AG08396 (cell line): ENCODE results near the gene HOXB13.

Source experiments
- DNase-seq: peaks from one replicate; pipeline ENCODE4 v3.0.0; 2012; ENCODE audit warnings: low spot score, mixed read lengths

The HOXB13 gene

DNA sequence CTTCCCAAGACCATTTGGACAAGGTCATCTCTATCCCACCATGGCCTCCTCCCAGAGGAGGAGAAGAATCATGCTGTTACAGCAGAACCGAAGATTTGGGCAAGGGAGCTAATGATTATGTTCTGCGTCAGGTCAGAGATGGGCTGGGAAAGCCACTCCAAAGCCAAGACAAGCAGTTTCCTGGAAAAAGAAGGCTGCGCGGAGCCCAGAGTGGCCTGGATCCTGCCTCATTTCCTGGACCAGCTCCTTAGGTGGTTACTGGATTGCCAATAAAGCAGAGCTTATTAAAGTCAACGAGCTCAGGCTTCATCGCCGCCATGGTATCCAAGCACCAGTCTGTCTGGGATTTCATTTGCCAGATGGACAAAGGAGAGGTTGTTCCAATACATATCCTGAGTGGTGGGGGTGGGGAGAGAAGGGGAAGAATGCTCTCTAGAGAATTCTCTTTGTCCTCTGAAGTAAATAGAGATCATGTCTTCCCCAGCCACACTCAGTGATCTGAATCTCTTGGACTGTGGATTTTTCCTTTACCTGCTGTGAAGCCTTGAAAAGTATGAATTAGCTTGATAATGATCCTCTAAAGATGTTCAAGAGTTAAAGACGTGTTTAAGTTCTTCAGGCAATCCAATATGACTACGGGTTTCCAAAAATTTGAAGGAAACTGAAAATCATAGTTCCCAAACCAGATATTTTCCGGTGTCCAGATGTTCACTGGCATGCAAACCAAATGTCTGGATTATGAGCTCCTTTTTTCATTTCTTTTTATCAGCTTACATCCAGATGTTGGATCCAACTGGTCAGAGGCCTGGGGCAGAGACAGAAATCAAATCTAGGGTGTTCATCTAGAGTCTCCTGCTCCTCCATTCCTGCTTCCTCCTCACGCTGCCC, 23.9 kb downstream of the HOXB13 start:
- DNase-seq, result no peak

DNA sequence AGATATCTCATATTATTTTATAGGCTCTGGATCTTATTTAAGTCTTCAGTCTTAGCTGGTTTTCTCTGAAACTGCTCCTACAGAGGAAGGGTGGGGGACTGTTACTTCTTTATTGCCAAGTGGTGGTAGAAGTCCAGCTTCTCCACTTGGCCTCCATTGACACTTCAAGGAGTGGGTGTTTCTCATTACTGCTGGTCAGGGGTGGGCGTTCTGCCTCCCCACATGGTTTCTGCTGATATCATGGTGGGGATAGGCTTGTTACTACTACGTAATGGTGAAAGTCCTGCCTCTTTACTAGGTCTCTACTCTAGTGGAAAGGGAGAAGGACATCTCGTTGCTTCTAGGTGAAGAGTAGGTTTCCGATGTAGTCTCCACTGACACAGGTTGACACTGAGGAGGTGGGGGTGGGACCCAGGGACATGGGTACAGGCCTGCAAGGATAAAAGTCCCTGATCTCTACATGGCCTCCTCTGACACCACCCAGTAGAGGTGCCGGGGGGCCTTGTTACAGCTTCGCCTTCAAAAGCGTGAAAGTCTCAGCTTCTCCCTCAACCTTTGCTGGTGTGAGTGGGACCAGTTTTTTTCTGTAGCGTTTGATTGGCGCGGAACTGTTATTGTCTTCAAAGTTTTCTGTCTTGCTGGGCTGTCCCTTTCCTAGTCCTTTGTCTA, 26.6 kb downstream of the HOXB13 start:
- DNase-seq, result no peak

DNA sequence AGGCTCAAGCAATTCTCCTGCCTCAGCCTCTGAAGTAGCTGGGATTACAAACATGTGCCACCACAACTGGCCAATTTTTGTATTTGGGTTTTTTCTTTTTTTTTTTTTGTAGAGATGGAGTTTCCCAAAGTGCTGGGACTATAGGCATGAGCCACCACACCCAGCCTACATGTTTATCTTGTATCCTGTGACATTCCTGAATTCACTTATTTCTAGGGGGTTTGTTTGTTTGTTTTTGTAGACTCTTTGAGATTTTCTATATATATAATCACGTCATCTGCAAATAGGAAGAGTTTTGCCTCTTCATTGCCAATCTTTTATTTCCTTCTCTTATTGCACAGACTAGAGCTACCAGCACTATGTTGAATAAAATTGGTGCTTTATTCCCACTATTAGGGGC, 35.4 kb downstream of the HOXB13 start:
- no peak for DNase-seq

DNA sequence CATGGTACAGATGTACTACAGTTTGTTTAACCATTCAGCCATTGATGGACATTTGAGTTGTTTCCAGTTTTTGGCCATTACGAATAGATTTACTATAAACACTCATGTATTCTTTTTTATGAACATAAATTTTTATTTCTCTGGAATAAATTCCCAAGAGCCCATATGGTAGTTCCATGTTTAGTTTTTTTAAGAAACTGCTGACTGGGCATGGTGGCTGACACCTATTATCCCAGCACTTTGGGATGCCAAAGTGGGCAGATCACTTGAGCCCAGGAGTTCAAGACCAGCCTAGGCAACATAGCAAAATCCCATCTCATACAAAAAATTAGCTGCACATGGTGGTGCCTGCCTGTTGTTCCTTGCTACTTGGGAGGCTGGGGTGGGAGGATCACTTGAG, 36.5 kb downstream of the HOXB13 start:
- DNase-seq, result no peak

DNA sequence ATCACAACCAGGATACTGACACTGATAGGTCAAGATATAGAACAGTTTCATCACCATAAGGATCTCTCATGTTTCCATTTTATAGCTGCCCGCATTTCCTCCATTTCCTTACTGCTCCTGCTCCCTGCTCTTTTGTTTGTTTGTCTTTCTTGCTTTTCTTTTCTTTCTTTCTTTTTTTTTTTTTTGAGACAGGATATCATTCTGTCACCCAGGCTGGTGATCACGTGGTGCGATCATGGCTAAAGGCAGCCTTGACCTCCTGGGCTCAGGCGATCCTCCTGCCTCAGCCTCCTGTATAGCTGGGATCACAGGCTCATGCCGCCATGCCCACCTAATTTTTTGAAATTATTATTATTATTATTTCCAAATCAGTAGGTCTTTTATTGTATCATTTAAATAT, 37.9 kb downstream of the HOXB13 start:
- no peak for DNase-seq

DNA sequence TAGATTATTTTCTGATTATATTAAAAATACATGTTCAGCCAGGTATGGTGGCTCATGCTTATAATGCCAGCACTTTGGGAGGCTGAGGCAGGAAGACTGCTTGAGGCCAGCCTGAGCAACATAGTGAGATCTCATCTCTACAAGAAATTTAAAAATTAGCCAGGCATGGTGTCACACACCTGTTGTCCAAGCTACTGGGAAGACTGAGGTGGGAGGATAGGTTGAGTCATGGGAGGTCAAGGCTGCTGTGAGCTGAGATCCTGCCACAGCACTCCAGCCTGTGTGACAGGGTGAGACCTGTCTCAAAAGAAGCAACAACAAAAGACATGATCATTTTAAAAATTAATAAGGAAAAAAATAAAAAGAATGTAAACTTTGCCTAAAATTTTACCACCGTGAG, 46.9 kb downstream of the HOXB13 start:
- DNase-seq, result no peak

DNA sequence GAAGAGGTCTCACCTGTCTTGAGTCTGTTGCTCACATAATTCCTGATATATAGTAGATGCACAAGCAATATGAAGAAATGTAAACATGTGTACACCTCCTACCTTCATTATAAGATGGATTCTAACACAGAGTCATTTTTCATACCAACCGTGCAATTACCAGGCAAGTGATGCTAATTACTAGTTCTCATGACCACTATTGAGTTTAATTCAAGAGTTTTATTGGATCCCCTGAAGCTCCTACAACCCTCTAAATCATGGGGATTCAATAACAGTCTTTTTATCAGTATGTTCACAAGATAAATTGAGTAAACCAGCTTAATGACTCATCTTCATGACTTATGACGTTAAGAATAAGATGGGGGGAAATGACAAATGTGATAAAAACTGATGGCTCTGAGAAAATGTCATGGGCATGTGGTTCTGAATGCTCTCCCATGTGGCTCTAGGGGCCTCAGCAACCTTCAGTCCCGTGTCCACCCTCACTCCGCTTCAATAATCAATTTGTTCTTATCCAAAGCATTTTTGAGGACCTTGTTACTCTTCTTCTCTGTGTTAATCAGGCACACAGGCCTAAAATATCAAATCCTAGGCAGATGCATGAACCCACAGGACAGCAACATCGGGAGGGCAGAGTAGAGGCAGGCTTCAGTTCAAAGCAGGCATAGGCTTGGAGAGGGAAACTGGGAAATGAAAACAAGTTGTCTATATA, 49.0 kb downstream of the HOXB13 start:
- no peak for DNase-seq

DNA sequence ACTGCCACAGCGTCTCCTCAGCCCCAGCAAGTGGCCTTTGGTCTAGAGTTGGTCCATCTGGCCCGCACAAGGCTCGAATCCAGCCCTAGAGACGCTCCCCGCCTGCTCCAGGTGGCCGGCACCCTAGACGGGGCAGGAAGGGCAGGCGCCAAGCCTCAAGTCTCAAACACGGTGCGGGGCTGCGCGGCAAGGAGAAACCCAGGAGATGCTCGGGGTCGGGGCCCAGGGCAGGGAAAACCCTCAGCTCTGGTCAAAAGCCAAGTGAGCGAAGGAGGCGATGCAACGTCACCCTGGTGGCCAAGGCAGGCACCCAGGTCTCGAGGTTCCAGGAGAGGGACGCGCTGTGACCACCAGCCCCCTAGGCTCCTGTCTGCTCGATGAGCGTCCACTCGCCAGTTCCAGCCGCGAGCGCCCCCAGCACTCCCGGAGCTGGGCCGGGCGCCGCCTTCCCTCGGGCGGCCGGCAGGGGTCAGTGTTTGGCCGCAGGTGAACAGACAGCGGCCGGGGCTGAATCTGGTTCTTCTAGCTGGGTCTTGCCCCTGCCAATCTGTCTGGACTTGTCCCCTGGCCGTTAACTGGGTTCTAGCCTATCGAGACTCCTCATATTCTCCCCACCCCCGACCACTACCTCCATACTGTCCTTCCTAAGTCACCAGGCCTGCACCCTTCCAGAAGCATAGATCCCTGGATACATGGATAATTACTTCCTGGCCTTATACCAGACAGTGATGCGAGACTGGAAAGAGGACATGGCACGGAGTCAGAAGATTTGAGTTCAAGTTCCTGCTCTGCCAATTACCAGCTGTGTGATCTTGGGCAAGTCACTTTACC, 50.2 kb downstream of the HOXB13 start:
- DNase-seq, result peak; percentile 83

DNA sequence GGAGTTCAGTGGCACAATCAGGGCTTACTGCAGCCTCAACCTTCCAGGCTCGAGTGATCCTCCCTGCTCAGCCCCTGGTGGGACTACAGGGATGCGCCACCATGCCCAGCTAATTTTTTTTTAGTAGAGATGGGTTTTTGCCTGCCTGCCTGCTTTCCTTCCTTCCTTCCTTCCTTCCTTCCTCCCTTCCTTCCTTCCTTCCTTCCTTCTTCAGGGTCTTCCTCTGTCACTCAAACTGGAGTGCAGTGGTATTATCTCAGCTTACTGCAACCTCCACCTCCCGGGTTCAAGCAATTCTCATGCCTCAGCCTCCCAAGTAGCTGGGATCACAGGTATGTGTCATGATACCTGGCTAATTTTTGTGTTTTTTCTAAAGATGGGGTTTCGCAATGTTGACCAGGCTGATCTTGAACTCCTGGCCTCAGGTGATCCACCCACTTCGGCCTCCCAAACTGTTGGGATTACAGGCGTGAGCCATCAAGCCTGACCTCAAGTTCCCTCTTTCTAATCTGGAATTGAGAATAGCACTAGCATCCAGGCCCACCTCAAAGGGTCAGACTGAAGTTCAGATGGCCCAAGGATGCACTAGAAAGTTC, 51.5 kb downstream of the HOXB13 start:
- DNase-seq, result no peak
